Body of pancreas (tissue), 4 donors: ENCODE results near the gene STX2. TPM values are rescaled to one million over a fixed set of nuclear protein-coding genes. Genes with fewer than 3 reads are reported as not detected.
A peak's percentile ranks its signal among the peaks of the same experiment; 100 is the strongest.
"Not testable (repeated sequence)": the region's sequence is repeated elsewhere in the genome, so short reads cannot be mapped to it uniquely, and the experiment has no call there.

Source experiments
- ATAC-seq: fragments of 150-250 bp; one replicate; pipeline ENCODE4 v1.9.1; 2016
- DNase-seq, 4 donors: peaks; one replicate each; pipeline ENCODE4 v3.0.0-alpha.2; 2019
- H3K27ac ChIP-seq, 4 donors: fragments of 200-600 bp; sonication (generic); 1 replicate in 3 of 4; 2 replicates in 1 of 4; pipeline versions ENCODE4 v1.5.1 to v1.6.1; 2016 to 2019; ENCODE audit warnings: mild to moderate bottlenecking in 1 of 4, mixed read lengths in 1 of 4, moderate library complexity in 1 of 4
- H3K27me3 ChIP-seq, 2 donors: fragments of 200-600 bp; sonication (generic); one replicate each; pipeline ENCODE4 v1.6.0; 2016; ENCODE audit warnings: mild to moderate bottlenecking in 1 of 2
- H3K36me3 ChIP-seq, 2 donors: fragments of 200-600 bp; sonication (generic); replicated peaks in 1 of 2; 2 replicates each; pipeline ENCODE4 v1.5.1; 2016; ENCODE audit warnings: low read depth in 2 of 2; ENCODE audit not compliant: insufficient read depth in 1 of 2
- H3K4me1 ChIP-seq: fragments of 200-600 bp; sonication (generic); one replicate; pipeline ENCODE4 v1.6.0; 2016
- H3K4me3 ChIP-seq, 2 donors: fragments of 200-600 bp; sonication (generic); 1 replicate in 1 of 2; 2 replicates in 1 of 2; pipeline ENCODE4 v1.5.1; 2016 to 2019
- H3K9me3 ChIP-seq, 3 donors: fragments of 200-600 bp; sonication (generic); 1 replicate in 2 of 3; 2 replicates in 1 of 3; pipeline ENCODE4 v1.5.1; 2016
- CTCF ChIP-seq, 7 experiments: fragments of 450-650 bp in 4 of 7; fragments of 200-600 bp in 3 of 7; sonication (generic) in 3 of 7; IDR thresholded peaks; one replicate each; pipeline ENCODE4 v1.5.1; 2016 to 2019; ENCODE audit warnings: antibody characterized with exemption in 7 of 7
- POLR2A ChIP-seq, 3 donors: fragments of 450-650 bp; IDR thresholded peaks; one replicate each; pipeline ENCODE4 v1.6.1; 2016; ENCODE audit warnings: antibody characterized with exemption in 3 of 3, mild to moderate bottlenecking in 2 of 3
- WGBS, 2 donors: methylation state at CpG; one replicate each; pipeline ENCODE4 v1.1.5; 2017; 5-methylcytosine and 5-hydroxymethylcytosine counted together
- intact Hi-C: fragments of 100-400 bp; cut with DNase I; formaldehyde crosslinking; loops from one replicate; pipeline ENCODE4 v1.15.1; 2023
- total RNA-seq, 2 donors: library from RNA; depleted of rRNA; stranded (reverse); fragments of >200 nt; gene quantifications; one replicate each; pipeline ENCODE4 v1.1.0, GENCODE V29; 2016

Gene STX2
- total RNA-seq, 2 donors from 2014 or later: 17.1 to 18.8 TPM

GRCh38 chr12:130850418-130851021 is 11.5 kb upstream of the STX2 start:
- H3K4me1 ChIP-seq: peaks cover 7% of the 10 kb centered on the region
- peak overlapping the region in 3 of 4 donors; percentile 5 to 74 (median 72) for H3K27ac ChIP-seq
- no peak overlapping the region for H3K4me3 ChIP-seq
- DNase-seq (no peak), ATAC-seq (no peak)
- no peaks in the 10 kb centered on the region for H3K27me3 ChIP-seq
- no peaks in the 10 kb centered on the region for H3K36me3 ChIP-seq
- intact Hi-C loops: no loop called here
- TF ChIP-seq POLR2A (IDR thresholded peaks at IDR 0.05): peak in 1 of 3 donors; percentile 12
- TF ChIP-seq CTCF (IDR thresholded peaks at IDR 0.05): no peak
- 53 to 56% methylated on average over 12 of the region's 12 CpGs for WGBS, 2 donors
- H3K9me3 ChIP-seq: no peaks in the 10 kb centered on the region

DNA sequence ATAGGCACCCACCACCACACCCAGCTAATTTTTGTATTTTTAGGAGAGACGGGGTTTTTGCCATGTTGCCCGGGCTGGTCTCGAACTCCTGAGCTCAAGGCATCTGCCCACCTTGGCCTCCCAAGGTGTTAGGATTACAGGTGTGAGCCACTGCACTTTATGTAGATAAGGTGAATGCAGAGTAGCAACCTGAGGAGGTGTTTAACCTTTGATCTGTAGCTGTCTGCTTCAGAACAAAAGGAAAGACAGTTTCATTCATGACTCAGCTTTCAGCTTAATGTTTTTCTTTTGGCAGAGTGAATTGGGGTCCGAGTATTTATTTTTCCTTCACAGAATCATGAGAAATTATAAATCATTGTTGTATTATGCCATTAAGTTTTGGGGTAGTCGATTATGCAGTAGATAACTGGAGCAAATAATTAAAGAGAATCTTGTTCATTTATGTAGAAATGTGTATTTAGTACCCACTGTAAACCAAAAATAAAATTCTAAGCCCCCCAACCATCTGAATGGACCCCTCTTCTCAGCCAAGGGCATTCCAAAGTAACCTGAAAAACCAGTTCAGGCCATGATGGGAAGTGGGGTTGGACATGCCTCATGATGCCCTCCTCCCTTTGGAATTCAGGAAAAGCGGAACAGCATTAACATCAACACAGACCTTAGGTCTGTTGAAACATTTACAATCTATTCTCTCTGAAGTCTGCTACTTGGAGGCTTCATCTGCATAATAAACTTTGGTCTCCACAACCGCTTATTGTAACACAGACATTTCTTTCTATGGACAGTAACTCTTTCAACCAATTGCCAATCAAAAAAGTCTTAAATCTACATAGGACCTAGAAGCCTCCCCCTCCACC is 10.7 kb upstream of the STX2 start:
- H3K4me3 ChIP-seq: no peak overlapping the region
- intact Hi-C loops: no loop called here
- peaks cover 7% of the 10 kb centered on the region for H3K4me1 ChIP-seq
- 27 to 35% methylated on average over 7 of the region's 7 CpGs for WGBS, 2 donors
- no peaks in the 10 kb centered on the region for H3K27me3 ChIP-seq
- no peaks in the 10 kb centered on the region for H3K36me3 ChIP-seq
- DNase-seq (peak in 3 of 4 donors; percentile 30 to 61 (median 49)), ATAC-seq (peak; percentile 87)
- peak overlapping the region; percentile 32 to 74 (median 54) for H3K27ac ChIP-seq
- TF ChIP-seq POLR2A (IDR thresholded peaks at IDR 0.05) (no peak), CTCF (IDR thresholded peaks at IDR 0.05) (no peak)
- H3K9me3 ChIP-seq: no peaks in the 10 kb centered on the region

GRCh38 chr12:130848785-130849305 is 9.8 kb upstream of the STX2 start:
- 91 to 95% methylated on average over 1 of the region's 1 CpG for WGBS, 2 donors
- H3K27ac ChIP-seq: peak overlapping the region; percentile 32 to 74 (median 54)
- DNase-seq: not testable (repeated sequence)

GRCh38 chr12:130848105-130848504 is 9.1 kb upstream of the STX2 start:
- H3K9me3 ChIP-seq, H3K4me3 ChIP-seq: not testable (repeated sequence)
- WGBS, 2 donors: 81 to 91% methylated on average over 6 of the region's 6 CpGs

More at GRCh38 chr12:130848785-130849305, 9.8 kb upstream of the STX2 start:
- H3K27me3 ChIP-seq, H3K4me1 ChIP-seq, H3K36me3 ChIP-seq, H3K4me3 ChIP-seq, intact Hi-C loops, ATAC-seq, H3K9me3 ChIP-seq: not testable (repeated sequence)

DNA sequence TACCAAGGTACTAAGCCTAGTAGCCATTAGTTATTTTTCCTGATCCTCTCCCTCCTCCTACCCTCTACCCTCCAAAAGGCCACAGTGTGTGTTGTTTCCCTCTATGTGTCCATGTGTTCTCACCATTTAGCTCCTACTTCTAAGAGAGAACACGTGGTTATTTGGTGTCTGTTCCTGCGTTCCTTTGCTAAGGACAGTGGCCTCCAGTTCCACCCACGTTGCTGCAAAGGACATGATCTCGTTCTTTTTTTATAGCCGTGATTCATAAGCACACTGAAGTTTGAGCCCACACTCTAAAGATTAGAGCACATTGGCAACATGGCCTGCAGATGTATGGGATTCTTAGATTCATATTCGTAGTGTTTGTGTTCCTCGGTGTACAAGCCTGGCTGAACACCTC is 8.1 kb upstream of the STX2 start:
- H3K4me1 ChIP-seq: peaks cover 7% of the 10 kb centered on the region
- H3K4me3 ChIP-seq: no peak overlapping the region
- H3K27me3 ChIP-seq: no peaks in the 10 kb centered on the region
- intact Hi-C loops: no loop called here
- H3K27ac ChIP-seq: no peak overlapping the region
- no peak for TF ChIP-seq CTCF (IDR thresholded peaks at IDR 0.05)
- 56 to 72% methylated on average over 7 of the region's 7 CpGs for WGBS, 2 donors
- no peaks in the 10 kb centered on the region for H3K36me3 ChIP-seq
- no peak for ATAC-seq
- DNase-seq: no peak
- no peaks in the 10 kb centered on the region for H3K9me3 ChIP-seq

More at GRCh38 chr12:130848105-130848504, 9.1 kb upstream of the STX2 start:
- H3K36me3 ChIP-seq, ATAC-seq, H3K27me3 ChIP-seq, H3K27ac ChIP-seq, DNase-seq, intact Hi-C loops, H3K4me1 ChIP-seq: not testable (repeated sequence)
